HG02610 (cell line): ENCODE measurements around the gene CTTNBP2NL.

Source experiments
- ATAC-seq: cut with Tn5 transposase; IDR thresholded peaks from one replicate; pipeline ENCODE4 v1.9.1; 2021; ENCODE audit warnings: mild to moderate bottlenecking, moderate library complexity; ENCODE audit not compliant: unreplicated experiment

The CTTNBP2NL gene, protein sequence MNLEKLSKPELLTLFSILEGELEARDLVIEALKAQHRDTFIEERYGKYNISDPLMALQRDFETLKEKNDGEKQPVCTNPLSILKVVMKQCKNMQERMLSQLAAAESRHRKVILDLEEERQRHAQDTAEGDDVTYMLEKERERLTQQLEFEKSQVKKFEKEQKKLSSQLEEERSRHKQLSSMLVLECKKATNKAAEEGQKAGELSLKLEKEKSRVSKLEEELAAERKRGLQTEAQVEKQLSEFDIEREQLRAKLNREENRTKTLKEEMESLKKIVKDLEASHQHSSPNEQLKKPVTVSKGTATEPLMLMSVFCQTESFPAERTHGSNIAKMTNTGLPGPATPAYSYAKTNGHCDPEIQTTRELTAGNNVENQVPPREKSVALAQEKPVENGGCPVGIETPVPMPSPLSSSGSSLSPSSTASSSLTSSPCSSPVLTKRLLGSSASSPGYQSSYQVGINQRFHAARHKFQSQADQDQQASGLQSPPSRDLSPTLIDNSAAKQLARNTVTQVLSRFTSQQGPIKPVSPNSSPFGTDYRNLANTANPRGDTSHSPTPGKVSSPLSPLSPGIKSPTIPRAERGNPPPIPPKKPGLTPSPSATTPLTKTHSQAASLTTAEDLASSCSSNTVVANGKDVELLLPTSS

DNA sequence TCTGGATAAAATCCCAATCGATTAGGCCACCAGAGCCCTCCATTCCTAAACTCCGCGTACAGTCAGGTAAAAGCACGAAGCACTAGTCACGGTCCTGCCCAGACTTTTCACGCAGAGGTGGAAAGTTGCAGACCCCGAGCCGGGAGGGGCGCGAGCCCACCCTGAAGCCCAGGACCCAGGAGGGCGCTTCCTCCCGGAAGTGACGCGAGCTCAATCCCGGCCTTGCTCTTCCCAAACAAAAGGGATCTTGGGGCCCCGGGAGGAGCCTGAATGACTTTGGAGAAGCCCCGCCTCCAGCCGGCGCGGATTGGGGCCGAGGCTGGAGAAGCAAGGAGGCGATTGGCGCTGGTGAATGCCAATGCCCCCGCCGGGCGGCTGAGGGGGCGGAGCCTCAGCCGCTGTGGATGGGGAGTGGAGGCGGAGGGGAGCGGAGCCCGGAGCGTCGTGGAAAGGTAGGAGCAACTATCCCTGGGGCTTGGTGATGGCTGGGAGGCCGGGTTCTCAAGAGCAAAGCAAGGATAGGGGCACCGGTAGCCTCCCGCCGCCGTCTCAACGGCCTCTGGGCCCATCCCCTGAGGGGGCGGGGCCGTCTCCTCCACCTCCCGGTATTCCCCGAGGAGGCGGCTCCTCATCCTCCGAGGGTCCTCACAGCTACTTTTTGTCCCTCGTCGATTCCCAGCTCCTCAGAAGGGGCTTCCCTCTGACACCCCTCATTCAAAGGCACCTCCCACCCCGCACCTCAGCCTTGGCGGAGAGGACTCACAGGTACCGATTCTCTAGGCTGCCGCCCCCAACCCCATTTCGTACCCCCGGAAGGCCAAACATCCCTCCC, at the start of gene CTTNBP2NL:
Gene CTTNBP2NL, plus strand, starts transcription at position 394 of the 832 bp plus-strand sequence. CDS start 19,952 bp downstream, outside the sequence.
- ATAC-seq, result peak; percentile 79

- no peak for ATAC-seq
Observed at GRCh38 chr1:112346801-112347350, 49.1 kb upstream of the CTTNBP2NL start.

- ATAC-seq, result no peak
Observed at GRCh38 chr1:112356765-112357164, 39.2 kb upstream of the CTTNBP2NL start.

- ATAC-seq, result no peak
Observed at GRCh38 chr1:112357467-112357866, 38.5 kb upstream of the CTTNBP2NL start.

DNA sequence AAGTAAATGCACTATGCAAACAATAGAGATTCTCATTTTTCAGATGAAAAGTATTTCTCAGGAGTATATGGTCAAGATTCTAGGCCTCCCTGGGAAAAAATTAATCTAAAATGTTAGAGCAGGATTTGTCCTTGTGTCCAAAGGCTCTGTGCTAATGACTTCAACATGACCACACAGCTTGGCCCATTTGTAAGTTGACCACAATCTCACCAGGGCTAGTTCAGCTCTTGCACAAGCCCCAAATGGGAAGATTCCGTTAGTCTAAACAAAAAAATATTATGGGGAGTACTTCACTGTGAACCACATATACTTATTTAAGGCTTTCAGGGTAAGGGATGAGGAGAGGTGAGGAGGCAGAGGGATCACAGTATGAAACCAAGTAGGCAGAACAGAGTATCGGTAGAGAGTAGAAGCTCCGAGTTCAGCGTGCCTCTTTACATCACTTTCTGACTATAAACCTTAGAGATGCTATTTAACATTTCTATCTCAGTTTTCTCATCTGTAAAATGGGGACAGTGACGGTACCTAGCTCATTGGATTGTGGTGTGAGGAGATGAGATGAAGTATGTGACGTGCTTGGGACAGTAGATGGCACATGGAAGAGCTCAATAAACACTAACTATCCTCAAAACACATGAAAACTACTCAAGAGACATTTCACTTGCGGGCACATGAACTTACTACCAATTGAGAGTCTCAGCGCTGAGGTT, 37.8 kb upstream of the CTTNBP2NL start:
- ATAC-seq, result no peak

DNA sequence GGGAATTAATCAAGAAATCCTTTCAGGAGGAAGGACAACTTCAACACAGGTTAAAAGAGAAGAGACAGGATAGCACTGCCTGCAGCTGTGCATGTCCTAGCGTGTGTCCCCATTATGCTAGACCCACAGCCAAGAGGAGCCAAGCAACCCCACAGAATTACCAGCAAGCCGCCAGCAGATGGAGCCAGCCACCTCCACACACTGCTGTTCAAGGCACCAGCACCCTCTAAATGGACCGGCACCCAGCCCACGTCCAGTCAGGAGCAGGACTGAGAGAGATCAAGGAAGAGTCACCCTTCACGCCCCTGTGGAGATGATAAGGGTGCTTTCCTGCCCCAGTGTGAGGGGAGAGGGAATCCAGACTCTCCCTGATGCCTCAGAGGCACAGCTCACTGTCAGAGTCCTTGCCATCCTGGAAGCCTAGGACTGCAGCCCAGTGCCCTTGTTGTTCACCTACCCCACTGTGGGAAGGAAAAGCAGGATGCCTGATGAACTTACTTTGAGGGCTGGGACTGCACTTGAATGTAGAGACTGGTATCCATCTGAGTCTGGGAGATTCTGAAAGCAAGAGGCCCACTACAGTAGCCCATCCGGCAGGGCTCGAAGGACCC, 37.1 kb upstream of the CTTNBP2NL start:
- ATAC-seq, result peak; percentile 74

DNA sequence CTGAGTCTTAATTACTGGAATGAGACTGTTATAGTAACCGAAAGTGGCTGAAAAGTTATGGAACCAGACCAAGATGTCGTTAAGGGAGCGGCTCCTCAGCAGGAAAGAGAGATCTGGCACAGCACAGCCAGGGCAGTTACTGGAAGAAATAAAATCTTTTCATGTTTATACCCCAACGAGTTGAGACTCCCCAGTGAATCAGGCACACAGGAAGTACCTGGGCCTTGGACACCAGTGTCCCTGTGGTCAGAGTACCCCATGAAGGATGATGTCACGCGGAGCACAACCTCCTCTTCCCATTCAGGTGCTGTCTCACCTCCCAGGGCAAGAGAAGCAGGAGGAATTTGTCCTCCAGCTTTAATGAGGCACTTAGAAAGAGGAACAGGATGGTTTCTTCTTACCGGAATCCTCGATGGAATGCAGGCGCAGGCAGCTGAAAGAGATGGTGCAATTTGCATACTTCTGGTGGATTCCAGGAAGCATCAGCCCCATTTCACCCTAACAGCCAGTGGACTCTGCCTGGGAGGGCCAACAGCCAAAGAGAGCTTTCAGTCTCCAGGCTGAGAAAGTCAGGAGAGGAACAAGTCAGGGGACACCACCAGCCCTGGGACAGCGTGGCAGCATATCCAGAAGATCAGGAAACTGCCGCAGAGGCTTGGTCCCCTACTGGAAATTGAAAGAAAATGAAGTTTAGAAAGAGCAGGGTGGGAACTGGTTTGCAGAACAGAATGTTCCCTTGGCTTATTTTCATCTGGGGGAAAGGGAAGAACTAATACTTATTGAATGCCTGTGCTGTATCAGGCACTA, 35.9 kb upstream of the CTTNBP2NL start:
- ATAC-seq, result no peak

GRCh38 chr1:112363636-112364035, 32.4 kb upstream of the CTTNBP2NL start:
- no peak for ATAC-seq

- no peak for ATAC-seq
Observed at GRCh38 chr1:112368198-112368597, 27.8 kb upstream of the CTTNBP2NL start.

DNA sequence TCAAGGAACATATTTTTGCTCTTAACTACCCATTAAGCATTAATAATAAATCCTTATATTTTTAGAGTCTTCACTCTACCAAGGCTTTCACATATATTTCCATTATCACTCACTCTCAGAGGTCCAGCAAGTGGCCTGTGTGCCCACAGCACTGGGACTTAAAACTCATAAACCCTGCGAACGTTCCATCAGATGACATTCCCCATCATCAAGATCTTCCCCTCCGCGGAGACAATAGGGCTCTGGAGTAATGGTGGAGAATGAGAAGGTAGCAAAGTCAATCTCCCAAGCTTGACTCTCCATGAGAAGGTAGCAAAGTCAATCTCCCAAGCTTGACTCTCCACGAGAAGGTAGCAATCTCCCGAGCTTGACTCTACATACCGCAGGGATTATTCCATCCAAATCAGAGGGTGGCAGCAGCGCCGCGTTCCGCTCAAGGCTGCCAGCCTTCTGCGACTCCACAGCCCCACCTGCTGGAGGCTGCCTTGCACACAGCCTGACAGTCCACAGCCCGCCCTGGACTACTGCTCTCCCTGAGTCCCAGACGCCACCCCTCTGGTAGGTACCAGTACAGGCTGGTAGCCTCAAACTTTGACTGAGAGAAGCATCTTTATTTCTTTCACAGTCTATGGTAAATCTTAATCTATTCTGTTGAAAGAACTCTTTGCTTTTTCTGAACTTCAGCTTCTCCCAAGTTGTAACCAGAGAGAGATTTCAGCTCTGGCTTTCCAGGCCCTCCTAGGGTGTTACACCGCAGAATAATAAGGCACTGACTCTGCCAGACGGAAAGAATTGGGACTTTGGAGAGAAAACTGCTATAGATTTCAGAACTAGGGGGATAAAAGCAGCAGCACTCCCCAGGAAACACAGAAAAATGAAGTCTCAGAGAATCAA, 26.4 kb upstream of the CTTNBP2NL start:
- ATAC-seq, result peak; percentile 92

DNA sequence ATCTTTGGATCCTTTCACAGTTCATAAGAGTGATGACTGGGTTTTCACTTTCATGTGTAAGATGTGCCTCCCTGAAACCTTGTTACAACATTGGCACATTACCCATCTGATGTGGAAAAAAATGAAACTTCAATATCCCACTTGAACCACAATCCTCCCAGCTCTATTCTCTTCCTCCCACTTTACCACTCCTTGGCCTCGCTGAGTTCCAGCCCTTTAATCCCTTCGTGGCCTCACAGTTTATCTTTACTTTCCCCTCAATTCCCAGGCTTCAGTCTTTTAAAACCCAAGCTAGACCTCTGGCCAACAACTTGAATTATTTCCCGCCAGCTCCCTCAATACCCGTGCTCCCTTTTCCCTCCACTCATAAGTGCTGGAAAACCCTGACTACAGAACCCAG, 25.0 kb upstream of the CTTNBP2NL start:
- no peak for ATAC-seq

DNA sequence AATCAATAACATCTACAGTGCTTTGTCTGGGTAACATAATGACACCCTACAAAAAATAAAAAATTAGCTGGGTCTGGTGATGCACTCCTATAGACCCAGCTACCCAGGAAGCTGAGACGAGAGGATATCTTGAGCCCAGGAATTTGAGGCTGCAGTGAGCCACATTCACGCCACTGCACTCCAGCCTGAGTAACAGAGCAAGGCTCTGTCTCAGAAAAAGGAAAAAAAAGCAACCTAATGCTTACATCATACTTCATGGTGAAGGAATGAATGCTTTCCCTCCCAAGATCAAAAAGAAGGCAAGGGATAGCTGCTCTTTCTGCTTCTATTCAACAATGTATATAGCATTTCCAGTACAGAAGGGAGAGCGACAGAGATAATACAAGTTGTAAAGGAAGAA, 24.2 kb upstream of the CTTNBP2NL start:
- ATAC-seq, result no peak

DNA sequence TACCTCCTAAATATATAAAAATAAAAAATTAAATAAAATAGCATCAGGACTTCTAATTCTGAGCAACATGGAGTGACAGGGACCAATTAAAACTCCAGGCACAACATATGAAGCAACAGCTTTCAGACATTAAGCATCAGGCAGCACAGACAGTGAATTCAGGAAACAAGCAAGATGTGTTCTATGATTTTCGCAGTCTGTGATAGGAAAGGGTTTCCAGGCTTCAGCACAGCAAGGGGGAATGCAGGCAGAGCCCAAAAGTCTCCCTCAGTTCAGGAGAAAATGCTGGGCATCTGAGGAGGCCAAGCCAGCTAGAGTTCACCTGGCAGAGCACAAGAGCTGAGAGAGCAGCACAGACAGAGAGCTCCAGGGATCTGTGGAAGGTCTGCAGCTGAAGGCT, 22.2 kb upstream of the CTTNBP2NL start:
- no peak for ATAC-seq

DNA sequence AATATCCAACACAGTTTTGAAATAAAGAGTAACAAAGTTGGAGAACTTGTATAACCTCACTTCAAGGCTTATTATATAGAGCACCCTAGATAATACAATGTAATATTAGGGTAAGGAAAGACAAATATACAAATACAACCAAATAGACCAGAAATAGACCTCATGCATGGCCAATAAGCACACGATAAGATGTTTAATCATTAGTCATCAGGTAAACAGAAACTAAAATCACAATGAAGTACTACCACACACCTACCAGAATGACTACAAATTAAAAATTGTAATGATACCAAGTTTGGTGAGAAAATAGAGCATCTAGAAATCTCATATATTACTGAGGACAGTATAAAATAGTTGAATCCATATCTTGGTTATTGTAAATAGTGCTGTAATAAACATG, 20.3 kb upstream of the CTTNBP2NL start:
- no peak for ATAC-seq

DNA sequence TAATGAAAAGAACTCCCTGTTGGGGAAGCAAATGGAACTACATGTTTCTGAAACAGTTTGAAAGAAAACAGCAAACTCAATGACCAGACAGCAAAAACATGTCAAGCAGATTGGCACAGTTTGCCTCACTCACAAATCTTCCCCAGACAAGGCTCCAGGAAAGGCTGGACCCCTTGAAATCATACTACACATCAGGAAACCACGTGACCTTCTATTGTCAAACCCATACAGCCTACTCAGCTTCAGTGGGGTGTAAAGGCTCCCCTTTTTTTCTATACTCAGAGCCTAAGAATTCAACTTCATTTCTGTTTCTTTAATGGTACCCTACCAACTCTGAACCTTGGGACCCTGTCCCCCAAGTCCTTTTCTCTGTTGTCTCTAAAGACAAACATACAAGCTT, 15.7 kb upstream of the CTTNBP2NL start:
- no peak for ATAC-seq

DNA sequence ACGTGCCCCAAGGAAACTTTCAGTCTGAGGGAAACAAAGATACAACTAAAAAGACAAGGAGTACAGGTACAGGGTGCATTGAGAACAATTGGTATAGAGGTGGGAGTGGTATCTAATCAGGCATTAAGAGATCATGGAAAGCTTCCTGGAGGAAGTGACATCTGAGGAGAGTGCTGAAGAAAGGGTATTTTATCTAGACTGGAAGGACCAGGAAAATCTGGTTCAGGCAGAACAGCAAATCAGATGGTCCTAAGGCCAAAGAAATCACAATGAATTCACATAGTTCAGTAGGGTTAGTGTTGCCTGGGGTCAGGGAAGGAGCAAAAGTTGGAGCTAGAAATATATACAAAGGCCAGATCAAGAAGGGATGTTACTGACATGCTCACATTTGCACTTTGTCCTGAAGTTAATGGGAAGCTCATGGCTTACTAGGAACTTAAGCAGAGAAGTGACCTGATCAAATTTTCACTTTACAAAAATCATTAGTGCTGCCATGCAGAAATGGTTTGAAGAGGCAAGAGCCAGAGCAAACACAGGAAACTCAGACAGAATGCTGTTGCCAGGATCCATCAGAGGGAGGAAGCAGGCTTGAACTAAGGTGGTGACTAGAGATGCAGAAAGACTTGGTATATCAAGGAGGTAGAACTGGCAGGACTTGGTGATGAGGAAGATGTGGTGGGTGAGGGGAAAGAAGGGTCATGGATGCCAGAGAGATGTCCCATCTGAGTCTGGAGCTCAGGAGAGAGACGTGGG, 14.5 kb upstream of the CTTNBP2NL start:
- no peak for ATAC-seq

GRCh38 chr1:112383759-112384370, 12.1 kb upstream of the CTTNBP2NL start:
- no peak for ATAC-seq
